ENCODE measurements around the gene SMG6. TPM values are rescaled to one million over a fixed set of nuclear protein-coding genes. Genes with fewer than 3 reads are reported as not detected.

Gene SMG6
- total RNA-seq, 2 donors from 2014 or later: 18.3 to 23.6 TPM

DNA sequence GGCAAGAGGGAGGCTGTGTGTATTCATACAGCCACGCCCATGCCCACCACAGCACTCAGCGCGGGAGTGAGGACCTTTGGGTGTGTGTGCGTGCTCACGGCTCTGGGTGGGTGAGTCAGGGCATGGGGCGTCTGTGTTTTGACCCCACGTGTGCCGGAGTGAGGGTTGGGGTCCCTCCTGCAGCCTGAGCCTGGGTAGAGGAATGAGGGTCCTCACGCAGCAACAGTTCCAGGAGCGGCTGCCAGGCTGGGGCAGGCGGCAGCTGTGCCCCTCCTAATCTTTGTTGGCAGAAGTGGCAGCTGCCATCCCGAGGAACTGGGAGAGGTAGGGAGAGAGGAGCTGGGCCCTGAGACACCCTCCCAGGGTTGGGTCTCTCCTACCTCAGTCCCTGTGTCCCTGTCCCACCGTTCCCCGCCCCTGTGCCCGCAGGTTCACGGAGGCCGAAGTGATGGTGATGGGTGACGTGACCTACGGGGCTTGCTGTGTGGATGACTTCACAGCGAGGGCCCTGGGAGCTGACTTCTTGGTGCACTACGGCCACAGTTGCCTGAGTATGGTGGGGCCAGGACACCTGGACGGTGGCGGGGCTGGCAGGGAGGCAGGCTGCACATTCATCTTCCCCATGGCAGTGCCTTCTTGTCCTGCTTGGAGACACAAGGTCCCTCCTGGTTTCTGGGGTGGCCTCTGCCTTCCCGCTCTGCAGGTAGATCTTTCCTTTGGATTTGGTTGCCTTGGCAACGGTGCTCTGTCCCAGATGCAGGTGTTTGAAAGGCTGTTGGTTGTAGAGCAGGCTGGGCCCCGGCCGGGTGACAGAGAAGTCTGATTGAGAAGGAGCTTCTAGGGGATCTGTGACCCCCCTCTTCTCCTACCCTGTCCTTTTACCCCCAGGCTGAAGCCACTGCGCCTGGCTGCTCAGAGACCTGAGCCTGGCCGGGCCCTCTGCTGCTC, 267.8 kb downstream of the SMG6 start:
- intact Hi-C loops (cut with DNase I): no loop called here
- no peaks in the 10 kb centered on the region for H3K36me3 ChIP-seq
- no peaks in the 10 kb centered on the region for H3K27me3 ChIP-seq
- H3K9ac ChIP-seq (ENCODE audit: low read depth in 2 of 2, low read length in 2 of 2): no peak overlapping the region
- DNase-seq: no peak
- peaks cover 6% of the 10 kb centered on the region for H3K4me1 ChIP-seq
- no peak overlapping the region for H3K27ac ChIP-seq
- H3K9me3 ChIP-seq: no peaks in the 10 kb centered on the region
- TF ChIP-seq, protein P1, sequence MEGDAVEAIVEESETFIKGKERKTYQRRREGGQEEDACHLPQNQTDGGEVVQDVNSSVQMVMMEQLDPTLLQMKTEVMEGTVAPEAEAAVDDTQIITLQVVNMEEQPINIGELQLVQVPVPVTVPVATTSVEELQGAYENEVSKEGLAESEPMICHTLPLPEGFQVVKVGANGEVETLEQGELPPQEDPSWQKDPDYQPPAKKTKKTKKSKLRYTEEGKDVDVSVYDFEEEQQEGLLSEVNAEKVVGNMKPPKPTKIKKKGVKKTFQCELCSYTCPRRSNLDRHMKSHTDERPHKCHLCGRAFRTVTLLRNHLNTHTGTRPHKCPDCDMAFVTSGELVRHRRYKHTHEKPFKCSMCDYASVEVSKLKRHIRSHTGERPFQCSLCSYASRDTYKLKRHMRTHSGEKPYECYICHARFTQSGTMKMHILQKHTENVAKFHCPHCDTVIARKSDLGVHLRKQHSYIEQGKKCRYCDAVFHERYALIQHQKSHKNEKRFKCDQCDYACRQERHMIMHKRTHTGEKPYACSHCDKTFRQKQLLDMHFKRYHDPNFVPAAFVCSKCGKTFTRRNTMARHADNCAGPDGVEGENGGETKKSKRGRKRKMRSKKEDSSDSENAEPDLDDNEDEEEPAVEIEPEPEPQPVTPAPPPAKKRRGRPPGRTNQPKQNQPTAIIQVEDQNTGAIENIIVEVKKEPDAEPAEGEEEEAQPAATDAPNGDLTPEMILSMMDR (IDR thresholded peaks at IDR 0.05): no peak
- no peak overlapping the region for H3K4me3 ChIP-seq

DNA sequence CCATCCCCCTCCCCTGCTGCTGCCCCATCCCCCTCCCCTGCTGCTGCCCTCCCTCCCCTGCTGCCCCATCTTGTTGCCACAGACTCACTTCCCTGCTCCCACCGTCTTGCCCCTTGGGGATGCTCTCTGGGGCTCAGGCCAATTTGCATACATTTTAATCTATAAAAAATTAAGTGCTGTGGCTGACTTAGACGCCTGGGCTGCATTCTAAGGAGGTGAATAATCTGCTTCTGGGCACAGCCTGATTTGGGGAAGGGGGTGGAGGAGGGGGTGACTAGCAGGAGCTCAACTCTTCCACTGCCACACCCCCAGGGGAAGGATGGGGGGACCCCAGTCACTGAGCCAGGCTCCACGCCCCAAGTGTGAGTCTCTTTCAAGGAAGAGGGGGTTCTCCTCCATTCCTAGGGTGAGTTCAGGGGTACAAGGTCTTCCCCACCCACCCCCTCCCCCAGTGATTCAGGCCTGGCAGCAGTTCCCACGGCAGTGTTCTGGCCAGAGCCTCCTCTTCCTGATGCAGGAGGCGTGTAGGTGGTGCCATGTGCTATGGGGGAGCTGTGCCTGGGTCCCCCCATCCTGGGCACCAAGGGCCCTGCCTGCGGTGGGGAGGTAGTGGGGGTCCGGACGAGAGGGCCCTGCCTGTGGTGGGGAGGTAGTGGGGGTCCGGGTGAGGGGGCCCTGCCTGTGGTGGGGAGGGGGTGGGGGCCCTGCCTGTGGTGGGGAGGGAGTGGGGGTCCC, 268.6 kb downstream of the SMG6 start:
- intact Hi-C loops (cut with DNase I): no loop called here
- TF ChIP-seq, protein P1 (IDR thresholded peaks at IDR 0.05): no peak
- no peaks in the 10 kb centered on the region for H3K36me3 ChIP-seq
- H3K9me3 ChIP-seq: no peaks in the 10 kb centered on the region
- H3K27me3 ChIP-seq: no peaks in the 10 kb centered on the region
- DNase-seq: no peak
- H3K27ac ChIP-seq: no peak overlapping the region
- H3K4me3 ChIP-seq: no peak overlapping the region
- no peak overlapping the region for H3K9ac ChIP-seq (ENCODE audit: low read depth in 2 of 2, low read length in 2 of 2)
- H3K4me1 ChIP-seq: peaks cover 7% of the 10 kb centered on the region

DNA sequence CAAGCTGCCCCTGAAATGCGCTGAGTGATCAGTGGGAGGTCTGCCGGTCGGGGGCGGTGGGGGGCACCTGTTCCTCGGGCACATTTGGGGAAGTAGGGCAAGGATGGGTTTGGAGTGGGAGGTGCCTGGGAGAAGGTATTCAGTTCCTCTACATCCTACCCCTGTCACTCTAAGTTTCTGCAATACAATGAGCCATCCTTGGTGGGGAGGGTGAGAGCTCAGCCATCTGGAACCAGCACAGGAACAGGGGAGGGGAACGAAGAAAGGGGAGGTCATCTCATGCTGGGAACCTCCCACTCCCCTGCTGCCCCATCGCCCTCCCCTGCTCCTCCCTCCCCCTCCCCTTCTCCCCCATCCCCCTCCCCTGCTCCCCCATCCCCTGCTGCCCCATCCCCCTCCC, 269.4 kb downstream of the SMG6 start:
- Histone ChIP-seq H3K36me3 (no peaks in the 10 kb centered on the region), H3K27me3 (no peaks in the 10 kb centered on the region), H3K27ac (no peak overlapping the region), H3K4me1 (peaks cover 7% of the 10 kb centered on the region), H3K4me3 (no peak overlapping the region), H3K9me3 (no peaks in the 10 kb centered on the region), H3K9ac (ENCODE audit: low read depth in 2 of 2, low read length in 2 of 2) (no peak overlapping the region)
- intact Hi-C loops (cut with DNase I): no loop called here
- TF ChIP-seq, protein P1 (IDR thresholded peaks at IDR 0.05): no peak
- DNase-seq: no peak

GRCh38 chr17:2033153-2033552, 270.4 kb downstream of the SMG6 start:
- Histone ChIP-seq H3K9me3 (no peaks in the 10 kb centered on the region), H3K4me3 (no peak overlapping the region), H3K36me3 (no peaks in the 10 kb centered on the region), H3K27me3 (peaks cover 3% of the 10 kb centered on the region), H3K9ac (ENCODE audit: low read depth in 2 of 2, low read length in 2 of 2) (no peak overlapping the region), H3K27ac (no peak overlapping the region), H3K4me1 (peaks cover 7% of the 10 kb centered on the region)
- intact Hi-C loops (cut with DNase I): no loop called here
- DNase-seq: no peak
- TF ChIP-seq, protein P1 (IDR thresholded peaks at IDR 0.05): no peak

DNA sequence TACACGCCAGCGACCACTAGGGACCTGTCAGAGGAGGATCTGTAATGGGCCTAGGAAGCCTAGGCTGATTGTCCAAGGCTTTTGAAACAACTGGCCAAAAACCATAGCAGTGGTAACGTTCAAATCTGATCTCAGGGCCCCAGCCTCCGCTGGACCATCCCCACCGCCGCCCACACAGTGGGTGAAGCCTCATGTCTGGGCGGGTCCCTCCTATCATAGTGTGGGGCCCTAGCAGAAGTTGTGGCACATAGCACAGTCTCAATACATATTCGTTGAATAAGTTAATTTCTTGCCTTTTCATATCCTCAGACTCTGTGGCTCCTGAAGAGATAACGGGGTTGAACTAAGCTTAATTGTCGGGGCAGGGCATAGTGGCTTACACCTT, 272.8 kb downstream of the SMG6 start:
- DNase-seq: no peak
- TF ChIP-seq, protein P1 (IDR thresholded peaks at IDR 0.05): peak; percentile 22
- Histone ChIP-seq H3K36me3 (no peaks in the 10 kb centered on the region), H3K9ac (ENCODE audit: low read depth in 2 of 2, low read length in 2 of 2) (peak overlapping the region; percentile 70 to 94), H3K4me1 (peaks cover 7% of the 10 kb centered on the region), H3K4me3 (peak overlapping the region; percentile 100), H3K27ac (no peak overlapping the region), H3K9me3 (no peaks in the 10 kb centered on the region), H3K27me3 (peaks cover 21% of the 10 kb centered on the region)
- intact Hi-C loops (cut with DNase I): no loop called here
